GM18499 (cell line): Measurements from ENCODE around the gene IRAK4.

Experiments
- ATAC-seq: cut with Tn5 transposase; IDR thresholded peaks from one replicate; pipeline ENCODE4 v1.9.1; 2021; ENCODE audit warnings: moderate number of reproducible peaks; ENCODE audit not compliant: insufficient read depth, unreplicated experiment

The IRAK4 gene

DNA sequence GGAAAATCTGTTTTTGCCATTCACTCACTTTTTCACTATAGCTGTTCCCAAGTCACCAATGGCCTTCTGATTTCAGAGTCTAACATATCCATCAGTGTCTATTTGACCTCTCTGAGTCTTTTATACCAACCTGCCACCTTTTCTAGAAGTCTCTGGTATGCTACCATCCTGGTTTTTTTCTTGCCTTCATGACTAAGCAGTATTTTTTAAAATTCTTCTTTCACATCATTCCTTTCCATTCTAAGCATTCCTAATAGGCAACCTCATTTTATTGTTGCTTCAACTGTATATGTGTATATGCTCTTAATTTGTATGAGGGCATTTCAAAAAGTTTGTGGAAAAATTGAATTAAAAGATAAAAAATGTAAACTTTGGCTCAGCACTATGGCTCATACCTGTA lies 5.0 kb downstream of the IRAK4 start:
- ATAC-seq: no peak

DNA sequence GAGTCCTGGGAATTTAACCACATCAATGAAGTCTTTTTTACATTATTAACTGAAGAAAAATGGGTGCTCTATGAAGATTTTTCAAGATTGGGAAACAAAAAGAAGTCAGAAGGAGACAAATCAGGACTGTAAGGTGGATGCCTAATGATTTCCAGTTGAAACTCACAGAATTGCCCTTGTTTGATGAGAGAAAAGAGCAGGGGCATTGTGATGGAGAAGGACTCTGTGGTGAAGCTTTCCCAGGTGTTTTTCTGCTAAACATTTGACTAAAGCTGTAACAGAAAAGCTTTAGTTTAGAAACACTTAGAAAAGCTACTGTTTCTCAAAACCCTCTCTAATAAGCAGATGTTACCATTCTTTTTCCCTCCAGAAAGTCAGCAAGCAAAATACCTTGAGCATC lies 5.8 kb downstream of the IRAK4 start:
- no peak for ATAC-seq

DNA sequence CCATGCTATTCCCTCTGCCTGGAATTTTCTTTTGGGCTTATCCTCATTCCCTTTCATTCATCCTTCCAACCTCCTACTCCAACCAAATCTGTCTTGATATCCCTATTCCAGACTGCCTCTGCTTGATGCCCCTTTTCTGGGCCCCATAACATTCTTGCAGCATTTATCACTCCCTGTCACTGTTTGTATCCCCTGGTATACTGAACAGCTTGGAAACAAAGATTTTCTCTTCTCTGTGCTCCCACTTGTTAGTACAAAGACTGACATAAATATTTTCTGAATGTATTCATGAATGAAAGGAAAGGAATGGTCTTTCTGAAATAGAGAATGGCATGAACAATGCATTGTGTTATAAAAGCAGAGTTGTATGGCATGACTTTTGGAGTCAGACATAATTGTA lies 7.5 kb downstream of the IRAK4 start:
- no peak for ATAC-seq

DNA sequence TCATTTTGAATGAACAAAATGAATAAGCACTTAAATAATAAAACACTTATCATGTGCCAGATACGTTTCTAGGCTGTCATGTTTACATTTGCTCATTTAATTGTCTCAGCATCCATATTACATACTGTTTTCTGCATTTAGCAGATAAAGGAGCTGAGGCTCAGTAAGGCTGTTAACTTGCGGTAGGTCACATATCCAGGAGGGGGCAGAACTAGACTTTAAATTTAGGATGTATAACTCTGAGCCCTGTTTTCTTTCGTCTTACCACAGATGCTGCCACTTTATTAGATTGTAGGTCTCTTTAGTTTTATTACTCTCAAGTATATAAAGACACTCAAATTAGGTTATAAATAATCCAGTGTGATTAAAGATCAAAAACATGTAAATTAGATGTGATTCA lies 17.7 kb downstream of the IRAK4 start:
- ATAC-seq: no peak

DNA sequence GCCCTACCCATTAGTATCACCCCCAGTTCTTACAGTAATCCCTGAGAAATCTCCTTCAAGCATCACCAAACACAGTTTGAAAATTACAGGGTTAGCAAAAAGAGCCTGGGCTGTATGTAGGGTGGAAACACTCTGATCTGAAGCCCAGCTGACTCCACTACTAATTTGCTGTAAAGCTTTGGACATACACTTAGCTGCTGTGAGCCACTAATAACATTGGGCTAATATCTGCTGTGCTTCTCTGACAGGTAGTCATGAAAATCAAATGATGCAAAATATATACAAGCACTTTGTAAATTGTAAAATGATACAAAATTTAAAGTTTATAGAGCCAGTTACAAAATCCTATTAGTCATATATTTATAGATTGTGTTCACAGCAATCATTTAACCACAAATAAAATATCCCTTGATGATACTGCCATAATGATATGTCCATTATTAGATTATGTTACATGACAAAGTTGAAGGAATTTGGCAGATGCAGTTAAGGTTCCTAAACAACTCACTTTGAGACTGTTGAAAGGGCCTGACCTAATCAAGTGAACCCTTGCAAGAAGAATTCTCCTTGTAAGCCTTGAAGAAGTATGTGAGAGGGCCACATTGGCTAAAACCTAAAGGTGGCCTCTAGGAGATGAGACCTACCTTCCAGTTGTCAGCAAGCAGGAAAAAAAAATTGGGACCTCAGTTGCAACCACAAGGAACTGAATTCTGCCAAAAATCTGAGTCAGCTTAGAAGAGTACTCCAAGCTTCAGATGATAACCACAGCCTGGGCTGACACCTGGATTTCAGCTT lies 28.3 kb downstream of the IRAK4 start:
- ATAC-seq: no peak

DNA sequence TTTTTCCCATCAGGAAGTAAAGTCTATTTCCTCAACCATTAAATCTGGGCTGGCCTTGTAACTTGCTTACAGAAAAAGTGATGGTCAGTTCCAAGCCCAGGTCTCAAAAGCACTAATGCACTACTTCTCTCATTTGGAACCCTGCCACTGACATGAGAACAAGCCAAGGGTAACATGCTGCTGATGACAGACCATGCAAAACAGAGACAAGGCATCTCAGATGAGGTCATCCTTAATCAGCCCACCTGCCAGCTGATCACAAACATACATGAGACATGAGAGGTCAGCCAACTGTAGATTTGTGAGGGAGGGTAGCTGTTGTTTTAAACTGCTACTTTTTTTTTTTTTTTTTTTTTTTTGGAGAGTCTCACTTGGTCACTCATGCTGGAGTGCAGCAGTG lies 31.2 kb downstream of the IRAK4 start:
- ATAC-seq: no peak

DNA sequence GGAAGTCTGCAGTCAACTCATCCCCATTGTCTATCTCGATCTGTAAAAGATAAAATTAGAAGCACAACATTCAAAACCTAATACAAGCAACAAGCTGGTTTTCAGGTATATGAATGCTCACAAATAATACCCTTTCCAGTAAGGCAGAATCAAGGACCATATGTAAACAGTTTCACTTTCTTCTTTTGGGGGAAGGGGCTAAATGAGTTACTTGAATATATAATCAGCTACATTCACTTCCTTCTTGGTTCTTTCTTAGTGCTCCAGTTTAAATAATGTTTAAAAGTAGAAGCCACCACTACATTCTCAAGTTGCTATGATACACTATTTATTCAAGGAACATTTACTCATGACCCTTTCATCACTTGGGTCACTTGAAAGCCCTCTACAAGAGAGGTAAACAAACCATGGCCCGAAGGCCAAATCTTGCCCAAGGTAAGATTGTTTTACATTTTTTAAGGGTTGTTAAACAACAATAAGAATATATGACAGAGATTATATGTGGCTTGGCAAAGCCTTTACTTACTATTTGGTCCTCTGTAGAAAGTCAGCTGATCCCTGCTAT lies 37.0 kb downstream of the IRAK4 start:
- no peak for ATAC-seq

DNA sequence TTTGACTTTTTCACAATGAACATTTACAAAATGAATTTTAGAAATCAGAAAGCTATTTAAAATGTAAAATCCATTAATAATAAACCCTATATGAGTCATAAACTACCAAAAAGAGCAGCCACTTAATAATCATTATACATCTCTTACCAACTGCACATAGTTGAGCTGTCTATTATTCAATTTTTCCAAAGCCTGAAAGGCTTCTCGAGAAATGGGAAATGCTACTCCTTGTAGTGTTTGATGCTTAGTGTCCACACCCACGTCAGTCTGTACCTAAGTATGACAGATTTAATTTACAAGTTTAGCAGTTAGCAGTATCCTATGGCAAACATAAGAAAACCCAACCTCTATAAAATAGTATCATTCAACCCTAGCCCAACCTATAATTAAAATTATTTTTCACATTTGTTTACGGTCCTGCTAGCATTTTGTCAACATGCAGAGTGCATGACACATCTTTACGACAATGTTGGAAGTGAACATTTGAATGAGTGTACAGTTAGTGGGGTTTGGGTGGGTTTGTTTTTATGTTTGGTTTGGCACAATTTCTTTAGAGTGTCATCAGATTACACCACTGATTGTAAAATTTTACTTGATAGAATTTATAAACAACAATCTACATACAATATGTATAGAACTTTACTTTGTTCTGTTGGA lies 38.9 kb downstream of the IRAK4 start:
- ATAC-seq: no peak

DNA sequence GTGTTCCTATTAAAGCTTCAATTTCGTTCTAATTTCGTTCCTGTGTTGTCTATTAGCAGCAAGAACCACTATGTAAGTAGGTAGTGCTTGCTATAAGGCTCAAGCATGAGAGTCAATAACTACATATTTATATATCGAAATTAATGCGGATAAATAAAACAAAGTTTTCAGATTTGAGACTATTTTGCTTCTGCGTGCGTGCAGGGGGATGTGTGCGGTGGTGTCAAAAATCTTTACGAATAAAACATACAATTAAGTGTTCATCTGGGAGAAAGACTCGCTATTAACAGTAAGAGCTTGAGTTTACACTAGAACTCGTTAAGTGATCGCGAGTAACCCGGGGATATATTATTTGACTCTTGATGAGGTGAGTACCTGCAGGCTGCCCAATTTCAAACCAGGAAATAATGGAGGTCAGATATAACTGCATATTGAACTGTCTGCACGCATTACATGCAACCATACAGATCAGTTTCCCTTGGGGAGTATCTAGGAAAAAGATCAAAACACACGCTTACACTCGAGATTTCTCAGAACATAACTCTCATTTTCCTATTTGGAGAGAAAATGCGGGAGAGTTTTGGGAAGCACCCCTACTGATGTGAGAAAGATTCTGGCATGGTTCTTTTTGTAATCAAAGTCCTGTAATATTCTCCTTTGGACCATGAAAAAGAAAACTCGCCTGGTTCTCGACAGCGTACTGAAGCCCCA lies 46.6 kb downstream of the IRAK4 start:
- no peak for ATAC-seq

DNA sequence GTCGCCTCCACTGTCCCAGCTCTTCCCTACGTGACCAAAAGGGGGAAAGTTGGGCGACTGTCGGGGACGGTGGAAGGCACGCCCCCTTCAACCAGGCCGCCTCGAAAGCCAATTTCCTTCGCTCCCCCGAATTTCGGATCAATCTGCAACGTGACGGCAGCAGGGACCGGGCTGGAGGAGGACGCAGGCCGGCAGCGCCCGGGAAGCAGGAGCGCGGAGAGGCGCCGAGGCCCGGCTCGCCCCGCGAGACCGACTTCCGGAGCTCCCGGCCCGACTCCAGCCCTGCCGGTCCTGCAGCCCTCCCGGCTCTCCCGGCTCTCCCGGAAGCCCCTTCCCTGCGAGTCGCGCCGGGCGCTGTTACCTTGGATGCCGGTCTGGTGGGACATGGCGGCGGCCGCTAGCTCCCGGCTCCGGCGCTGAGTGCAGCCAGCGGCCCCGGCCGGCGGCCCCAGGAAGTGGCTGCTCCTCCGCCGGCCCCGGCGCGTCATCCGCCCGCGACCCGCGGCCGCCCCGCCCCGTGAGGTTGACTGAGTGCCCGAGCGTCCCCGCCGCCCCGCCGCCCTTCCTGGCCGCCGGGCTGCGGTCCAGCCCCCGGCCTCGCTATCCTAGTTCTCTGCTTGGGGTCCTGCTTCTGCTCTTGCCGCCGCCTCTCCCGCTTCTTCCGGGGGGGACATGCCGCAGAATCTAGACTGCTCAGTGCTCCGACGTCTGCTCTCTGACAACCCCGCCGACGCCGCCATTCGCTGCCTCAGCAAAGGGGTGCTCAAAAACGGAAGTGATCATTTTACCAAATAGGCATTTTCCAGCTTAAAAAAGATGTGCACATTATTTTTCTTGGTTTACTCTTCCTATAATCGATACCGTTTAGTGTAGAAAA lies 47.3 kb downstream of the IRAK4 start, which contains the start of gene TWF1:
Gene TWF1 (minus strand): TSS at position 458 of the 877 bp plus-strand sequence. CDS start 72 bp downstream, at position 386.
- ATAC-seq: peak; percentile 54

DNA sequence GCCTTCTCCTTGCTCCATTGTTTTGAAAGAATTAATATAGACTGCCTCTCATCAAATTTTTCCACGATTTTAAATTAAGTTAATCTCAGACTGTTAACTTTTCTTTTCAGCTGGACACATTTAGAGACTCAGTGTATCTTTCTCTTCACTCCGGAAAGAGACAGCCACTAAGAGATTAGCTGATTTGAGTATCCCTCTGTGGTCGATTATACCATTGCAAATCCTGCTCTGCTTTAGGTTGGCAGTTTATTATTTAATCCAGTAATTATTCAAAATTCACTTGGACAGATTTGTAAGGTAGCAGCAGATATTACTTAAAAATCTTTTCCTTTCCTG lies 48.0 kb downstream of the IRAK4 start:
- peak; percentile 4 for ATAC-seq

DNA sequence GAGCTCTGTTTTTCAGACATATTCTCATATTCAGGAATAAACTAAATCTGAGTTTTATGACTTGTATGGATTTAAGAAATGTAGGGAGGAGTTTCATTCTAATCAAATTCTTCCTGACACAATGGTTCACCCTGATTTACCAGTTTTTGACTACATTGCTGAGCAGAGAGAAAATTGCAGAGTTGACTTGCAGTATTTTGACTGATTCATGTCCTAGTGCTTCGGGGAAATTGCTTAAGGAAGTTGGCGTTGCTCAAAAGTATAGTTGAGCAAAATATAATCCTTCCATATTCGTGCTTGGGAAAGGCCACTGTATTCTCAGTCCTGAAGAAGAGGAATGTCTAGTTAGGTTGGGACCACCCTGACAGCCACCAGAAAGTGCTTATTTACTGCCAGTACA lies 48.6 kb downstream of the IRAK4 start:
- no peak for ATAC-seq

DNA sequence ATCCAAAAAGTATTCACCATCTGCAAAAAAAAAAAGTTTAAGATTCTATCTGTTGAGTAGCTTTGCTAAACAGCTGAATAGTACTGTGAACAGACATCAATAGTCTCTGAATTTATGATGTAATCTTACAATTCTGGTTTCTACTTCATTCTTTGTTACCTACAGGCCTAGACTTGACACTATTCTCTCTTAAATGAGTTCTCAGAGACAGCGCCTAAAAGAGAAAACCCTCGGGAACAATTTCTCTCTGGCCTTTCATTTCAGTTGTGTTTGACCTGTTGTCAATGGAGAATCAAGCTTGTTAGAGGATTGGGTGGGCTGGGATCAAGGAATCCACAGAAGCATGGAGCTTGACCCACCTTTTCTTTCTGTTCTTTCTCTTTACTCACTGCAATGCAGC lies 53.3 kb downstream of the IRAK4 start:
- no peak for ATAC-seq

DNA sequence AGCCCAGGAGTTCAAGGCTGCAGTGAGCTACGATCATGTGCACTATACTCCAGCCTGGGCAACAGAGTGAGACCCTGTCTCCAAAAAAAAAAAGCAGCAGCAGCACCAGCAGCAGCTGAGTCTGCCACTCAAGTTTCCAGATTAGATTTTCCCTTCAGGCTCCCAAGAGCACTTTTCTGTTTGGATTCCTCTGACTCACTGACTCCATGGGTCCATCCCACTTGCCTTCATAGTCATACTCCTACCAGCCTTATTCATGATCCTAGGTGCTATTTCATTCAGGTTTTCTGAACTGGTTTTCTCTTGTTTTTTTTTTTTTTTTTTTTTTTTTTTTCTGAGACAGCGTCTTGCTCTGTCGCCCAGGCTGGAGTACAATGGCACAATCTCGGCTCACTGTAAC lies 54.2 kb downstream of the IRAK4 start:
- no peak for ATAC-seq

DNA sequence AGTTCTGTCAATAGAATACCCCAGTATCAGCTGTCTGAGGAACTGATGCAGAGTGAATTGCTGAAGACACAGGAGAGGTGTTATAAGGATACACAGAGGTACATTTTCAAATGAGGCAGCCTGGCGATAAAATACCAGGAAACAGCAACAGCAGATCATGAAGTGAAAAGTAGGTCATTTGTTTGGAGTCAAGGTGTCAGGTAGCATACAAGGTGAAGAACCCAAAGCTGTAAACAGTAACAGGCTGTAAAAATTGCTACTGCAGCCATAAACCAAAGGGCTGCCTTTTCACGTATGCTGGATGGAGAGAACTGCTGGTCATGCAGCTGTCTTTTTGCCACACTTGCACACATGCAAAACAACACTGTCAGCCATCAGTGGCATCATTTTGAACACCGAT lies 56.7 kb downstream of the IRAK4 start:
- no peak for ATAC-seq

DNA sequence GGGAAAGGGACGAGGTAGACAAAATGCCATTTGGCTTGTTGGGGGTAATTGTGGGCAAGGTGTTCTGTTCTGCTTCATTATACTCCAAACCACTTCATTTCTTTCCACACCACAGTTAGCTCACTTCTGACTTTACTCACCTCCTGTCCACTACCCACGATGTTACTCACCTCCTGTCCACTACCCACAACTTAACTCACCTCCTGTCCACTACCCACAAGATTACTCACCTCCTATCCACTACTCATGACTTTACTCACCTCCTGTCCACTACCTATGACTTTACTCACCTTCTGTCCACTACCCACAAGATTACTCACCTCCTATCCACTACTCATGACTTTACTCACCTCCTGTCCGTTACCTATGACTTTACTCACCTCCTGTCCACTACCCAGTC lies 57.4 kb downstream of the IRAK4 start:
- ATAC-seq: no peak

DNA sequence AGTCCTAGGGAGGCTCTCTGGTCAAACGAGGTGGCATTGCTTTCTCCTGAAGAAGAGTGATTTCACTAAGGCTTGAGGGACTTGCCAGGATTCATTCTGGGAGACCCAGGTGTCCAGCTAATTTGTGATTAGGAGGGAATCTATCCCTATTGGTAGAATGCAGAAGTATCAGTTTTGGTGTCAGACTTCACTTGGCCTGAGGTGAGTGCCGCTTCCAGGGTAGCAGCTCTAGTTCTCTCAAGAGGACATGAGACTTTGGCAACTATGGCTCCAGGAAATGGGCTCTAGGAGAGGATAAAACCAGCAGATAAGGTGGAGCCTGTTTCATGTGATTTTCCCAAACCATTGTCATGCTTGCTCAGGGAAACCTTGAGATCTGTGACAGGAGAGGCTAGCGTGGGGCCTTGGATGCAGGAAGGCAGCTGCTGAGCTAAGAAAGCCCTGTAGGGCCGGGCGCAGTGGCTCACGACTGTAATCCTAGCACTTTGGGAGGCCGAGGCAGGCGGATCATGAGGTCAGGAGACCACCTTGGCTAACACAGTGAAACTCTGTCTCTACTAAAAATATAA lies 65.5 kb downstream of the IRAK4 start:
- ATAC-seq: no peak

DNA sequence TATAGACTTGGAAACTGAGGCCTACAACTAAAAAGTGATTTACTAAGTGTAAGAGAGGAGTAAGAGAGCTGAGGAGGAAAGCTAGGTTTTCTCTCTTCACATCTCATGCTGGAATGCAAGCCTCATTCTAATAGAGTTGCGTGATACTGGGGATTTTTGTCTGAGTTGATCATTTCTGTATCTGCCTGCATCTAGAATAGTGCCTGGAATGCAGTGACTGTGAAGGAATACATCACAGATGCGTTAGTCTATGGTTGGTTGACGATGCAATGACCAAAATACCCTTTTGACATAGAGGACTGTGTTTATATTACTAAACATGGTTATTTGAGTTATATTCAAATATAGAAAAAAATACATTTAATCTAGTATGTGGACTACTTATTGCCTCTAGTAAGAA lies 67.9 kb downstream of the IRAK4 start:
- no peak for ATAC-seq

DNA sequence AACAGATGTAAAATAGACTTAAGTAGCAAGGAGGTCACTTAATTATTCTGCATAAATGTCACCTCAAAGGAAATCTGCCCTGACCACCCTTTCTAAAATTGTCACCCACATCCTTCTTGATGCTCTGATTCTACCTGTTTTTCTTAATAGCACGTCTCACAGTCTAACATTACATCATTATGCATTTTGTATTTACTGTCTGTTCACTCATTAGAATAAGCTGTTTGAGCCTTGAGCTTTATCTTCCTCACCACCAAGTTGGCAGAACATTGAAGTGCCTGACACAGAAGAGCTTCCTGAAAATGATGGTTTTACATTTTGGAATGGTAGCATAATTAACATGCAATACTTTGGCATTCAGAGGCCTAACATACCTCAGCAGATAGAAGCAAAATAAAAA lies 68.3 kb downstream of the IRAK4 start:
- ATAC-seq: no peak
